ENCODE measurements around the gene SDC3.
"Not testable (repeated sequence)": the region's sequence is repeated elsewhere in the genome, so short reads cannot be mapped to it uniquely, and the experiment has no call there.

SDC3 gene

GRCh38 chr1:30950700-30951099 is 42.1 kb upstream of the SDC3 start:
- Histone ChIP-seq H3K27me3 (replicated peaks; ENCODE audit: control insufficient read depth, insufficient read depth, low read length) (no peaks in the 10 kb centered on the region), H3K4me3 (replicated peaks; ENCODE audit: low read depth, low read length) (no peak overlapping the region), H3K36me3 (ENCODE audit: control insufficient read depth, insufficient read depth, low read length) (peaks cover 21% of the 10 kb centered on the region)
- TF ChIP-seq CTCF (IDR thresholded peaks at IDR 0.05; ENCODE audit: insufficient read depth, low read length, poor library complexity, severe bottlenecking): no peak
- no peak for DNase-seq (ENCODE audit: extremely low read depth, insufficient read length)

GRCh38 chr1:30950053-30950452 is 41.5 kb upstream of the SDC3 start:
- no peak for TF ChIP-seq CTCF (IDR thresholded peaks at IDR 0.05; ENCODE audit: insufficient read depth, low read length, poor library complexity, severe bottlenecking)
- Histone ChIP-seq H3K36me3 (ENCODE audit: control insufficient read depth, insufficient read depth, low read length) (peaks cover 21% of the 10 kb centered on the region), H3K27me3 (replicated peaks; ENCODE audit: control insufficient read depth, insufficient read depth, low read length) (no peaks in the 10 kb centered on the region), H3K4me3 (replicated peaks; ENCODE audit: low read depth, low read length) (no peak overlapping the region)
- no peak for DNase-seq (ENCODE audit: extremely low read depth, insufficient read length)

- not testable (repeated sequence) for DNase-seq (ENCODE audit: extremely low read depth, insufficient read length); H3K27me3 ChIP-seq (replicated peaks; ENCODE audit: control insufficient read depth, insufficient read depth, low read length); H3K4me3 ChIP-seq (replicated peaks; ENCODE audit: low read depth, low read length)
- H3K36me3 ChIP-seq (ENCODE audit: control insufficient read depth, insufficient read depth, low read length): peaks cover 23% of the 10 kb centered on the region
These were observed 40.9 kb upstream of the SDC3 start for GRCh38 chr1:30949487-30949838.

GRCh38 chr1:30948813-30949486 is 40.4 kb upstream of the SDC3 start:
- H3K27me3 ChIP-seq (replicated peaks; ENCODE audit: control insufficient read depth, insufficient read depth, low read length): not testable (repeated sequence)

GRCh38 chr1:30948278-30948677 is 39.7 kb upstream of the SDC3 start:
- DNase-seq (ENCODE audit: extremely low read depth, insufficient read length): no peak
- no peak for TF ChIP-seq CTCF (IDR thresholded peaks at IDR 0.05; ENCODE audit: insufficient read depth, low read length, poor library complexity, severe bottlenecking)
- no peaks in the 10 kb centered on the region for H3K27me3 ChIP-seq (replicated peaks; ENCODE audit: control insufficient read depth, insufficient read depth, low read length)
- no peak overlapping the region for H3K4me3 ChIP-seq (replicated peaks; ENCODE audit: low read depth, low read length)
- peaks cover 18% of the 10 kb centered on the region for H3K36me3 ChIP-seq (ENCODE audit: control insufficient read depth, insufficient read depth, low read length)

More at GRCh38 chr1:30948813-30949486, 40.4 kb upstream of the SDC3 start:
- H3K4me3 ChIP-seq (replicated peaks; ENCODE audit: low read depth, low read length); DNase-seq (ENCODE audit: extremely low read depth, insufficient read length): not testable (repeated sequence)
- peaks cover 19% of the 10 kb centered on the region for H3K36me3 ChIP-seq (ENCODE audit: control insufficient read depth, insufficient read depth, low read length)

GRCh38 chr1:30947212-30947611 is 38.7 kb upstream of the SDC3 start:
- Histone ChIP-seq H3K27me3 (replicated peaks; ENCODE audit: control insufficient read depth, insufficient read depth, low read length) (no peaks in the 10 kb centered on the region), H3K36me3 (ENCODE audit: control insufficient read depth, insufficient read depth, low read length) (peaks cover 19% of the 10 kb centered on the region), H3K4me3 (replicated peaks; ENCODE audit: low read depth, low read length) (no peak overlapping the region)
- no peak for TF ChIP-seq CTCF (IDR thresholded peaks at IDR 0.05; ENCODE audit: insufficient read depth, low read length, poor library complexity, severe bottlenecking)
- no peak for DNase-seq (ENCODE audit: extremely low read depth, insufficient read length)
